ENCODE data around the gene NEK8. TPM values are rescaled to one million over a fixed set of nuclear protein-coding genes. Genes with fewer than 3 reads are reported as not detected.
A peak's percentile ranks its signal among the peaks of the same experiment; 100 is the strongest.

Gene NEK8
- total RNA-seq, 1 experiment from 2014 or later, result 10.8 TPM

- Mint-ChIP-seq H3K27ac (ENCODE audit: unreplicated experiment) (peak overlapping the region; percentile 37), H3K4me3 (ENCODE audit: low read depth, unreplicated experiment) (no peak overlapping the region), H3K27me3 (ENCODE audit: unreplicated experiment) (no peaks in the 10 kb centered on the region), H3K36me3 (ENCODE audit: insufficient read depth, unreplicated experiment) (peaks cover 93% of the 10 kb centered on the region), H3K4me1 (ENCODE audit: low read depth, unreplicated experiment) (peaks cover 32% of the 10 kb centered on the region), H3K9me3 (ENCODE audit: low read depth, unreplicated experiment) (no peaks in the 10 kb centered on the region)
- TSS peak; percentile 19 for BruUV-seq (replicated peaks)
- DNase-seq, result peak; percentile 94
- peak; percentile 97 for TF ChIP-seq CTCF (IDR thresholded peaks at IDR 0.05; ENCODE audit: unreplicated experiment)
- intact Hi-C loops (cut with micrococcal nuclease; ENCODE audit: unreplicated experiment), result loop anchor here (1.0 kb wide), 1 partner anchor 23 kb away; no protein-coding TSS in a partner anchor
- CTCF ChIA-PET, result interaction anchor here (0.7 to 9.1 kb wide), 7 partner anchors 13 to 148 kb away, joined by 3 to 228 read pairs (median 4); partner anchors contain the start of genes NEK8, RPL23A and TLCD1
Observed at GRCh38 chr17:28750178-28751047, 21.8 kb downstream of the NEK8 start.

- H3K4me3 Mint-ChIP-seq (ENCODE audit: low read depth, unreplicated experiment), result no peak overlapping the region
- H3K27ac Mint-ChIP-seq (ENCODE audit: unreplicated experiment), result no peak overlapping the region
- no peaks in the 10 kb centered on the region for H3K27me3 Mint-ChIP-seq (ENCODE audit: unreplicated experiment)
- H3K9me3 Mint-ChIP-seq (ENCODE audit: low read depth, unreplicated experiment), result no peaks in the 10 kb centered on the region
- peaks cover 33% of the 10 kb centered on the region for H3K4me1 Mint-ChIP-seq (ENCODE audit: low read depth, unreplicated experiment)
- DNase-seq, result no peak
- CTCF ChIA-PET, result interaction anchor here (0.7 to 9.1 kb wide), 3 partner anchors 12 to 79 kb away, joined by 4 to 228 read pairs (median 5); partner anchors contain the start of genes NEK8 and TLCD1
- peaks cover 93% of the 10 kb centered on the region for H3K36me3 Mint-ChIP-seq (ENCODE audit: insufficient read depth, unreplicated experiment)
- intact Hi-C loops (cut with micrococcal nuclease; ENCODE audit: unreplicated experiment), result no loop called here
- BruUV-seq (replicated peaks), result no TSS peak
- no peak for TF ChIP-seq CTCF (IDR thresholded peaks at IDR 0.05; ENCODE audit: unreplicated experiment)
Observed at GRCh38 chr17:28751600-28752366, 23.2 kb downstream of the NEK8 start.

- no peak overlapping the region for H3K4me3 Mint-ChIP-seq (ENCODE audit: low read depth, unreplicated experiment)
- TF ChIP-seq CTCF (IDR thresholded peaks at IDR 0.05; ENCODE audit: unreplicated experiment), result no peak
- H3K4me1 Mint-ChIP-seq (ENCODE audit: low read depth, unreplicated experiment), result peaks cover 13% of the 10 kb centered on the region
- BruUV-seq (replicated peaks), result no TSS peak
- no peak for DNase-seq
- H3K27ac Mint-ChIP-seq (ENCODE audit: unreplicated experiment), result peak overlapping the region; percentile 81
- intact Hi-C loops (cut with micrococcal nuclease; ENCODE audit: unreplicated experiment), result no loop called here
- H3K27me3 Mint-ChIP-seq (ENCODE audit: unreplicated experiment), result no peaks in the 10 kb centered on the region
- H3K36me3 Mint-ChIP-seq (ENCODE audit: insufficient read depth, unreplicated experiment), result peaks cover 88% of the 10 kb centered on the region
- H3K9me3 Mint-ChIP-seq (ENCODE audit: low read depth, unreplicated experiment), result no peaks in the 10 kb centered on the region
- CTCF ChIA-PET, result no interaction called here
Observed at GRCh38 chr17:28755486-28755885, 26.9 kb downstream of the NEK8 start.

- CTCF ChIA-PET, result no interaction called here
- peaks cover 86% of the 10 kb centered on the region for H3K36me3 Mint-ChIP-seq (ENCODE audit: insufficient read depth, unreplicated experiment)
- no peaks in the 10 kb centered on the region for H3K9me3 Mint-ChIP-seq (ENCODE audit: low read depth, unreplicated experiment)
- intact Hi-C loops (cut with micrococcal nuclease; ENCODE audit: unreplicated experiment), result no loop called here
- DNase-seq, result no peak
- peaks cover 14% of the 10 kb centered on the region for H3K4me1 Mint-ChIP-seq (ENCODE audit: low read depth, unreplicated experiment)
- TF ChIP-seq CTCF (IDR thresholded peaks at IDR 0.05; ENCODE audit: unreplicated experiment), result no peak
- H3K27me3 Mint-ChIP-seq (ENCODE audit: unreplicated experiment), result no peaks in the 10 kb centered on the region
- peak overlapping the region; percentile 81 for H3K27ac Mint-ChIP-seq (ENCODE audit: unreplicated experiment)
- BruUV-seq (replicated peaks), result no TSS peak
- H3K4me3 Mint-ChIP-seq (ENCODE audit: low read depth, unreplicated experiment), result no peak overlapping the region
Observed at GRCh38 chr17:28756049-28756804, 27.6 kb downstream of the NEK8 start.
